ENCODE data around the gene PLA2G7.
A peak's percentile ranks its signal among the peaks of the same experiment; 100 is the strongest.

PLA2G7 gene

DNA sequence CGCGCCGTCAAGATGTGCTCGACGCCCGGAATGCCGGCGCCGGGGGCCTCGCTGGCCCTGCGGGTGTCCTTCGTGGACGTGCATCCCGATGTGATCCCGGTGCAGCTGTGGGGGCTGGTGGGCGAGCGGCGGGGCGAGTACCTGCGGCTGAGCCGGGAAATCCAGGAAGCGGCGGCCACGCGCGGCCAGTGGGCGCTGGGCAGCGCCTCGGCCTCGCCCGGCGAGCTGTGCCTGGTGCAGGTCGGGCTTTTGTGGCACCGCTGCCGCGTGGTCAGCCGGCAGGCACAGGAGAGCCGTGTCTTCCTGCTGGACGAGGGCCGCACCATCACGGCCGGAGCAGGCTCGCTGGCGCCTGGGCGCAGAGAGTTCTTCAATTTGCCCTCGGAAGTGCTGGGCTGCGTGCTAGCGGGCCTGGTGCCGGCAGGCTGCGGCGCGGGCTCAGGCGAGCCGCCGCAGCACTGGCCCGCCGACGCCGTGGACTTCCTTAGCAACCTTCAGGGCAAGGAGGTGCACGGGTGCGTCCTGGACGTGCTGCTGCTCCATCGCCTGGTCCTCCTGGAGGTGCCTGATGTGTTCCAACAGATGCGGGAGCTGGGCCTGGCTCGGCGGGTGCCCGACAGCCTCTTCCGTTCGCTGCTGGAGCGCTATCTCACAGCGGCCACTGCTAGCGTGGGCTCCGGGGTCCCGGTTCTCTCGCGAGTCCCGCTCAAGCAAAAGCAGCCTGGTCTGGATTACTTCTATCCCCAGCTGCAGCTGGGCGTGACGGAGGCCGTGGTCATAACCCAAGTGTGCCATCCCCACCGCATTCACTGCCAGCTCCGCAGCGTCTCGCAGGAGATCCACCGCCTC, 46.8 kb downstream of the PLA2G7 start:
- no peak for DNase-seq (ENCODE audit: low spot score)

DNA sequence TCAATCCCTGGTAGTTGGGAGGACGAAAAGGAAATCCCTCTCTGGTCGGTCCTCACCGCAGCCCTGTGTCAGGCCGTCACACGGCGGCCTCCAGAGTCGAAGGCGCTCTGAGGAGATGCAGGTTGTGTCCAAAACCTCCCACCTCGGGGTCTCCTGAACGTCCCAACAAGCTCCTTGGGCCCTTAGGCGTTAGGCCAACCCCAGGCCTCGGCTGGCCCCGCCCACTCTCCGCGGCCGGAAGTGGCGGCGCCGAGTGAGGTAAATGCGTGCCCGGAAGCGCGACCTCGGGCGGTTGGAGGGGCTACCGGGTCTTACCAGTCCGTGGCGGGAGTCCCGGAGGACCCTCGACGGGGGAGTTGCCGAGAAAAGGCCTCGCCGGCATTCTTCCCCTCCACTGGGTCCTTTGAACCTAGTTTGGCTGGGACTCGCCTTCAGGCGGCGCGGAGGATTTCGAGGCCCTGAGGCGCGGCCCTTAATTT, 47.5 kb downstream of the PLA2G7 start, which contains the start of gene TDRD6:
Gene TDRD6 (plus strand): TSS at position 267 of the 479 bp plus-strand sequence. CDS start 244 bp downstream, outside the sequence.
- no peak for DNase-seq (ENCODE audit: low spot score)

- DNase-seq (ENCODE audit: low spot score) = peak; percentile 43
These were observed 50.4 kb downstream of the PLA2G7 start for GRCh38 chr6:46684771-46685170.

- no peak for DNase-seq (ENCODE audit: low spot score)
These were observed 57.9 kb downstream of the PLA2G7 start for GRCh38 chr6:46677314-46677654.

- DNase-seq (ENCODE audit: low spot score) = no peak
These were observed 58.4 kb downstream of the PLA2G7 start for GRCh38 chr6:46676604-46677313.

- no peak for DNase-seq (ENCODE audit: low spot score)
These were observed 60.8 kb downstream of the PLA2G7 start for GRCh38 chr6:46674410-46674809.

DNA sequence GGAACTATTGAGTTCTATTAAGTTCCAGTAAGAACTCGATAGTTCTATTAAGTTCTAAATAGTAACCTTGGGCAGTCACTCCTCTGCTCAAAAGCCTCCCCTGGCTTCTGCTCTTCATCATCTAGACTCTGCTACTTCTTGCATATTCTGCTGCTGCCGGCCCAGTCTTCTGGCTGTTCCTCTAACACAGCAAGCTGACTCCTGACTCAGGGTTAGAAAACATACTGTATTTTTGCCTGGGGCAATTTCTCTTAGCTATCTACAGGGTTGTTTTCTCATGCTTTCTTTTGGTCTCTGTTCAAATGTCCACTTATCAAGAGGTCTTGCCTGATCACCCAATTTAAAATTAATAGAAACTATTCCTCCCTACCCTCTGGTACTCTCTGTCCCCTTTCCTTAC, 67.8 kb downstream of the PLA2G7 start:
- DNase-seq (ENCODE audit: low spot score) = no peak

- DNase-seq (ENCODE audit: low spot score) = no peak
These were observed 73.7 kb downstream of the PLA2G7 start for GRCh38 chr6:46661483-46661882.

DNA sequence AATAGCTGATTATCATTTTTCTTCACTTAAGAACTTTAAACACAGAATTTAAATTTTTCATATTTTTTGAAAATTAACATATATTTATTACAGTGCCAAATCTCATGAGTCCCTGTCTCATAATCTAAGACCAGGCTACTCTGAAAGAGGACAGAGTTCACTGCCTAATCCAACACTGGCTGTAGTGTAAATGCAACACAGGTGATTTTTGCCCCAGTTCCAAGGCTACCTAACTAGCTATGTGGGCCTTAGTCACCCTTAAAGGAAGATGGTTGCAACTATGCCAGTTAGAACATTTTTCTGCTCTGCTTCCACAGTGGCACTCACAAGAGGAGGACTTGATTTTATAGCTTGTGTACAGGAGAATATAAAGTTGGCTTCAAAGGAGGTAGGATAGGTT, 77.5 kb downstream of the PLA2G7 start:
- no peak for DNase-seq (ENCODE audit: low spot score)

GRCh38 chr6:46655803-46656202, 79.4 kb downstream of the PLA2G7 start:
- DNase-seq (ENCODE audit: low spot score) = no peak
